Measurements from ENCODE around the gene SPAG6. TPM values are rescaled to one million over a fixed set of nuclear protein-coding genes. Genes with fewer than 3 reads are reported as not detected.

Gene SPAG6
- total RNA-seq, 2 experiments from 2014 or later = not detected

DNA sequence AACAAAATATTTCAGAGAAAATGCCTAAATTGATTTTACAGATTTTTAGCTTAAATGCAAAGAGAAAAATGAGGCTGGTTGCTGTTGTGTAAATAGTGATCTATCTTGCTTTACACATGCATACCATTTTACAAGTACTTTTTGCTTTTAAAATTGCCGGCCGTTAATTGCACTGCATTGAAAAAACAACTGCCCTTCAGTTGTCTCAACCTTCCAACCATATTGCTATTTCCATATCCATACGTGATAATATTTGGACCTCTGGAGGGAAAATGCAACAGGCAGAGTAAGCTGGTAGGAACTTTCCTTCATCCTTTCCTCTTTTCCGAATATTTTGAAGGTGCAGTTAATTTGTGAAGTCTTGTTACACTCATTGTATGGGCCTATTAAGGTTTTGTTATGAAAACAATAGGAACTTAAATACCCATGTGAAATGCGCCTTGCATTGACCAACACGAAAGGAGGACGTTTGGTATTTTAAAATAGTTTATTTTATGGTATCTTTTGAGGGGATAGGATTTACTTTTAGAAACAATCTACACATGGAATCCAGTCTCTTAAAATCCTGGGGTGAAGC is 13.1 kb upstream of the SPAG6 start:
- Mint-ChIP-seq H3K4me3 (no peak overlapping the region), H3K36me3 (peaks cover 26% of the 10 kb centered on the region), H3K9me3 (peaks cover 4% of the 10 kb centered on the region), H3K27ac (no peak overlapping the region), H3K27me3 (peaks cover 57% of the 10 kb centered on the region), H3K4me1 (peaks cover 20% of the 10 kb centered on the region)
- DNase-seq = no peak

DNA sequence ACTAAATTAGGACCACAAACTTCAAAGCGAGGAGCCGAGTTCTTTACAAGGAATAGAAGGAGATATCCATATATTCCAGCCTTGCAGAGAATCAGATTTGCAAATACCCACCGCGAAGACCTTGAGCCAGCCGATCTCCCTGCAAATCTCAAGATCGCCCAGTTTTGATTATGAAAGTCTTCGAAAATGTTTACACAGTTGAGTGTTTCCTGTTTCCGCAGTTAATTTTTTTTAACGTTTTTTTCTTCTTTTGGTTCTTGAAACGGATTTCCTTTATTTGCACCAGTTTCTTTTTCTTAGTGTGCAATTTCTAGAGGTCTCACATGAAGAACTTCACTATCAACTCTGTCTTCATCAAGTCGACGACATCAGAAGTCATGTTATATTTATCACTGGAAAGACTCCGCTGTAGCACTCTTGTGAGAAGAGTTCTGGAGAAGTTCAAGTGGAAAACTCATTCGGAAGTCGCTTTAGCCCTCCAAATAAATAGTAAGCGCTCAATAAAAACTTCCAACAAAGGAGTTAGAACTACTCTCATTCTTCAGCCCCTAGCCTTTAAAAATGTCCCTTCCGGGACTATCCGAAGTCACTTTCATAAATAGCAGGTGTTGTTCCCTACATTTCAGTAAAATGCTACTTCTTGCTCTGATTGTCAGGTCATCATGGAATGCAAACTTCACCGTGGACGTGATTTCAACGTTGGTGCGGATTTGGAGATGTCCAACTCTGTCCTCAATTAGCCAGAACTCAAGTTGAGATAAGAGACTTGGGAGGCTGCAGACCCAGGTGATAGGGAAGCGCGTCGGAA is 11.9 kb upstream of the SPAG6 start:
- peak overlapping the region; percentile 70 for H3K27ac Mint-ChIP-seq
- no peak for DNase-seq
- H3K4me1 Mint-ChIP-seq = peaks cover 23% of the 10 kb centered on the region
- H3K27me3 Mint-ChIP-seq = peaks cover 61% of the 10 kb centered on the region
- peak overlapping the region; percentile 48 for H3K4me3 Mint-ChIP-seq
- peaks cover 4% of the 10 kb centered on the region for H3K9me3 Mint-ChIP-seq
- H3K36me3 Mint-ChIP-seq = peaks cover 23% of the 10 kb centered on the region

DNA sequence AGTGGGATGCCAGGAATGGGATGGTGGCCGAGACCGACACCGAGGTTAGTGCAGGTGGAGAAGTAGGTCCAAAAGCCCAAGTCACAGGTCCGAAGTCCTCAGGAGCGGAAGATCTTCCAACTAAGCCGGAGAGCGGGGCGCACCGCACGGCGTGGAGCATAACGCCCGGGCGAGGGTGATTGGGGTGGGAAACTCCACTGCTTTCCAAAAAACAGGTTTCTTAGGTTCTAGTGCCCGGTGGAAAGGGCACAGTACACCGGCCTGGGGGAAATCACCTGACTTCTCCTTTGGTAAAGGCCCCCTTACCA is 11.4 kb upstream of the SPAG6 start:
- DNase-seq = no peak
- Mint-ChIP-seq H3K4me1 (peaks cover 29% of the 10 kb centered on the region), H3K9me3 (peaks cover 4% of the 10 kb centered on the region), H3K27me3 (peaks cover 67% of the 10 kb centered on the region), H3K4me3 (peak overlapping the region; percentile 48), H3K27ac (no peak overlapping the region), H3K36me3 (peaks cover 23% of the 10 kb centered on the region)

DNA sequence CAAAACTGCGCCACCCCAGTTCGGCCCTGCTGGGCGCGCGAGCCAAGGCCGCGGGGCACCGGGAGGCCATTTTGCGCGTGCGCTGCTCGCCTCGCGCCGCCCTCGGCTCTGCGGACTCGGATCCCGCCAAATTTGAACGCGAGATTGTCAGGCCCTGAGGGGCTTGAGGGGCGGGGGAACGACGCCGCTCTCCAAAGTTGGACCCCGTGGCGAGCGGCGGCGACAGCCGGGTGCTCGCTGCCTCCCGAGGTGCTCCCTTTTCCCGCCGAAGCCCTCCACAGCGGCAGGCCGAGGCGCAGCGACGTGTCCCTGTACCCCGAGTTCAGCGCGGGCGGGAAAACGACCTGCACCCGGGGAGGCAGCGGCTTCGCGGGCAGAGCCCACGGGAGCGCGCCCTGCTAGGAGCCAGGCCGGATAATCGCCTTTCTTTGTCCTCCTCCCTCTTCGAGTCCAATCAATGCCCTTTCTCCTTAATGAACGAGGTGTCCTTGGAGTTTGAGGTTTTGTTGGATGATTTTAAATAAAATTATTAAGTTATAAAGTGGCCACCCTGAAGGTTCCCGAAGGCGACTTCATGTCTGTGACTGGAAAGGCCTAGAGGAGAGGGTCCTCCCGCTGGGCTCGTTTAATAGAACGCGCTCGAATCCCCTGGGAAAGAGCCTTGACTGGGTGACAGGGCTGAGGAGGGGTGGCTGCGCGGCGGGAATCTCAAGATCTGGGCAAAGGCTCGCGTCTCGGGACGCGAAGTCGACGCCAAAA is 10.7 kb upstream of the SPAG6 start:
- peaks cover 68% of the 10 kb centered on the region for H3K27me3 Mint-ChIP-seq
- H3K4me1 Mint-ChIP-seq = peaks cover 31% of the 10 kb centered on the region
- H3K4me3 Mint-ChIP-seq = peak overlapping the region; percentile 72
- DNase-seq = no peak
- peaks cover 4% of the 10 kb centered on the region for H3K9me3 Mint-ChIP-seq
- no peak overlapping the region for H3K27ac Mint-ChIP-seq
- peaks cover 18% of the 10 kb centered on the region for H3K36me3 Mint-ChIP-seq

DNA sequence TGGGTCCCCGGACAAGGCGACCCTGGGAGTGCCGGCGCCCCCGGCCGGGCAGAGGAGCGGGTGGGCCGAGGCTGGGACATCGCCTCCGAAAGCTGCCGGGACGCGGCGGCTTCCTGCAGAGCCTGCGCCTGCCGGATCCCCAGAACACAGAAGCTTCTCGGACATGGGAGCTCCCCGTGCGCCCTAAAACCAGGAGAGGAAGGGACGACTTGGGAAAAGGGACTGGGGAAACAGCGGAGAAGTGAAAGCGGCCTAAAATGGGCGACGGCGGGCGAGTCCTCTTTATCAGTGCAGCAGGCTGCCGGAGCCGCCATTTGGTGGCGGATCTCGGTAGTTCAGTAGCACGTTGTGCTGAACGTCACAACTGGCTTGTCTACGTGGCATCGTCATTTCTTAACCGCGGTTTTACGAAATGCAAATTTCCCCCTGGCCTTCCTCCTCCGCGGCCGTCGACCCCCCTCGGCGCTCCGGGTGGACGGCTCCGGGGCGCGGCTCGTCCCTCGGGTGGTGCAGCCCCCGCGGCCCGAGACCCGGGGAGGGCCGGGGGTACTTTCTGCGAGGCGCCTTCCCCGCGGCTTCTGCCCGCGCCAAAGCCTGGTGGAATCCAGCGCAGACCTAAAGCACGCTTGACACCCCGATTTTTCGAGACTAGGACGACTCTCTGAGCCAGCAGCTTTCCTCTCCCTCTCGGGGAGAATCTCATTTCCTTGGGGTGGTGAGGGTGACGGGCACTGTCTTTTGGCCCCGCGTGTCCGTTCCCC is 9.9 kb upstream of the SPAG6 start:
- Mint-ChIP-seq H3K27me3 (peaks cover 74% of the 10 kb centered on the region), H3K27ac (no peak overlapping the region), H3K4me3 (peak overlapping the region; percentile 72), H3K9me3 (peaks cover 4% of the 10 kb centered on the region), H3K4me1 (peaks cover 35% of the 10 kb centered on the region), H3K36me3 (peaks cover 16% of the 10 kb centered on the region)
- peak; percentile 62 for DNase-seq

DNA sequence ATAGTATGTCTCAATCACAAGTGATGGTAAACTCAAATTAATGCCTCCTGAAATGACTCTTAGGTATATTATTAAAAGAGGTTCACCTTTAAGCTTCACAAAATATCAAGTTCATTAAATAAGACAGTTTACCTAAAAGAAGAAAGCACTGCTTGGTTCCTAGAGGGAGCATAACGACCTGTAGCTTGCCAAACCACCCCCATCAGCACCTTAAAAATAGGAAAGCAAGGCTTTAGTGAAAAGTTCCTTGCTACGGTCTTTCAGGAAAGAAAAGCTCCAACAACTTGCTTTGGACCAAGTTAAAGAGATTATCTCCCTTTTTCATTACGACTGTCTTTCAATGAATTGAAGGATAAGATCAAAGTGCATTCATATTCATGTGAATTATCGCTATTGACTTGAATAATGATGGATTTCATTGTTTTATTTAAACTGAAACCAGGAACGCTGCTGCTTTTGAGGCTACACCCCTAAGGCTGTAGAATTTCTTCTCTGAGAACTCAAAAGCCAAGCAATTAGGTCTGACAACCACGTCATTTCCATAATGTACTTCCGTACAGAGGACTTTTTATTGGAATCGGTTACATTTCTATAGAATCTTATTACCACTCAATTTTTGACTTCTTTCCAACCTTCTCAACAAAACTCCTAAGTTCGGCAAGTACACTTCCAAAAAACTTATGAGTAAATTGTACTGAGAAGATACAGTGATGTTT is 7.0 kb upstream of the SPAG6 start:
- Mint-ChIP-seq H3K36me3 (peaks cover 8% of the 10 kb centered on the region), H3K4me1 (peaks cover 34% of the 10 kb centered on the region), H3K9me3 (peaks cover 4% of the 10 kb centered on the region), H3K27me3 (peaks cover 82% of the 10 kb centered on the region), H3K27ac (no peak overlapping the region), H3K4me3 (no peak overlapping the region)
- DNase-seq = no peak

DNA sequence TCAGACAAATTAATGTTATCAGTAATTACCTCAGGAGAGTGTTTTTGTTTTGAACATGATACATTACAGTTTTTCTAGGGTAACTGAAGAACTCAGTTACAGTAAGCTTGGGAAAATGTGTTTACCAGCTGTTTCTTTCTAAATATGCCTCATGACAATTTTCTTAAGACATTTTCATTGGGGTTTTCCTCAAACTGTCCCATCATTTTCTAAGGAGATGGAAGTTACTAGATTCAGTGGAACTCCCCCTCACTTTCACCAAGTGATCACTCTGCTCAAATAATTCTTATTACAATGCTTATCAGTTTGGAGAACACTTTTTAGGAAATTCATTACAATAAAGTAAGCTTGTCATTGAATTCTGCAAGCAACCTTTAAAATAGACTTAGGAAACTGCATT is 6.4 kb upstream of the SPAG6 start:
- Mint-ChIP-seq H3K27me3 (peaks cover 82% of the 10 kb centered on the region), H3K4me1 (peaks cover 29% of the 10 kb centered on the region), H3K27ac (no peak overlapping the region), H3K36me3 (peaks cover 2% of the 10 kb centered on the region), H3K9me3 (peaks cover 1% of the 10 kb centered on the region), H3K4me3 (no peak overlapping the region)
- no peak for DNase-seq

DNA sequence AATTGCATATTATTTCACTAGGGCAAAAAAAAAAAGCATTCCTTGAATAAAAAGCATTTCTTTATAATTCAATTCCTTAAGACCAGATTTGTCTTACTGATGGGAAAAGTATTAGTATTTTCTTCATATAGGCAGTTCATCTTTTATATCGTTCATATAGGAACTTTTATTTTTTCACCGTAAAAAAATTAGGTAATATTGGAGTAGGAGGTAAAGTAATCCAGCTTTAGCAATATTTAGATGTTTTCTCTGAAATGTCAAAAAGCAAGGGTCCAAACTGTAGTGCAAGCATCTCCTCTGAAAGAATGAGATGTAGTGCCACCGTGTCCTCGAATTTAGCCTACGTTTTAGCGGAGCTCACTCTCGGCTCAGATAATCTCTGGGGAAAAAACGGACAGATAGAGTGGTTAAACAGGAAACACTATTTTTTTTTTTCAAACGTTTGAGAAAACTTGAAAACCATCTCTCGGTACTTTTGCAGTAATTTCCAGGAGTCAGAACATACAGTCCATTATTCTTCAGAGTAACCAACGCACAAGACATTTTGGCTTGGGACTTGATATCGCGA is 5.5 kb upstream of the SPAG6 start:
- Mint-ChIP-seq H3K4me1 (peaks cover 33% of the 10 kb centered on the region), H3K27me3 (peaks cover 86% of the 10 kb centered on the region), H3K27ac (peak overlapping the region; percentile 80), H3K36me3 (peaks cover 2% of the 10 kb centered on the region), H3K4me3 (peak overlapping the region; percentile 81), H3K9me3 (peaks cover 1% of the 10 kb centered on the region)
- DNase-seq = no peak

DNA sequence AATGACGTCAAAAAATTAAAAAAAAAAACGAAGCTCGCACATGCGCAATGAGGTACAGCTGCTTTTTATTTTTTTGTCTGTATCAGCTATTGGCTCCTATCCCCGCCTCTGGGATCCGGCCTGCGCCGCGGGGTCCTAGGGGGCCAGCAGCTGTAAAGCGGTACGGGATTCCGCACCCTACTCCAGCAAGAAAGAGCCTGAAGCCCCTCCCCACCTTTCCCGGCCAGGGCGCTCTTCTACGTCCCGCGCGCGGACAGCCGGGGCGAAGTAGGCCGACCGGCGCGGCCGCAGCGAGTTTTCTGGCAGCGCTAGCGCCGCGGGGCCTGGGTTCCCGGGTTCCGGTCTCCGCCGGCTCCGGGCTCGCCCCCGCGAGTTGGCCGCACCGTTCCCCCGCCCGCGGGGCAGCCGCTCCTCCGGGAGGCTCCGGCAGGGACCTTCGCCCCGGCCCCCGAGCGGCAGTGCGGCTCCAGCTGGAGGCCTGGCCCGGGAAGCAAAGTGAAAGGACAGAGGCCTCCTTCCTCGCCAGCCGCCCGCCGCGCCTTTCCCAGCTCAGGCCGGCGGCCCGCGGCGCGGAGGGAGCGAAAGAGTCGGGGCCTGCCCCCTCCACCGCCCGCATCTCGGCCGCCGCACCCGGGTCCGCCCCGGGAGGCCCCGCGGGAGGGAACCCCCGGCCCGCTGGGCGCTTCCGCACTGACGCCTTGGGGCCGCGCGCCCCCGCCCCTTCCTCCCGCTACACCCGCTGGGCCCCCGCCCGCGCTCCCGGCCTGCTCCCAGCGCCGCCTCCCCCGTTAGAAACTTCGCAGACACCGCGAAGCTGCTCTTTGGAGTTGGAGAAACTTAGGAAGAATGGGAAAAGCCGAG is 4.7 kb upstream of the SPAG6 start:
- Mint-ChIP-seq H3K4me3 (peak overlapping the region; percentile 81), H3K36me3 (no peaks in the 10 kb centered on the region), H3K4me1 (peaks cover 30% of the 10 kb centered on the region), H3K27me3 (peaks cover 88% of the 10 kb centered on the region), H3K27ac (peak overlapping the region; percentile 80), H3K9me3 (peaks cover 1% of the 10 kb centered on the region)
- DNase-seq = peak; percentile 66

DNA sequence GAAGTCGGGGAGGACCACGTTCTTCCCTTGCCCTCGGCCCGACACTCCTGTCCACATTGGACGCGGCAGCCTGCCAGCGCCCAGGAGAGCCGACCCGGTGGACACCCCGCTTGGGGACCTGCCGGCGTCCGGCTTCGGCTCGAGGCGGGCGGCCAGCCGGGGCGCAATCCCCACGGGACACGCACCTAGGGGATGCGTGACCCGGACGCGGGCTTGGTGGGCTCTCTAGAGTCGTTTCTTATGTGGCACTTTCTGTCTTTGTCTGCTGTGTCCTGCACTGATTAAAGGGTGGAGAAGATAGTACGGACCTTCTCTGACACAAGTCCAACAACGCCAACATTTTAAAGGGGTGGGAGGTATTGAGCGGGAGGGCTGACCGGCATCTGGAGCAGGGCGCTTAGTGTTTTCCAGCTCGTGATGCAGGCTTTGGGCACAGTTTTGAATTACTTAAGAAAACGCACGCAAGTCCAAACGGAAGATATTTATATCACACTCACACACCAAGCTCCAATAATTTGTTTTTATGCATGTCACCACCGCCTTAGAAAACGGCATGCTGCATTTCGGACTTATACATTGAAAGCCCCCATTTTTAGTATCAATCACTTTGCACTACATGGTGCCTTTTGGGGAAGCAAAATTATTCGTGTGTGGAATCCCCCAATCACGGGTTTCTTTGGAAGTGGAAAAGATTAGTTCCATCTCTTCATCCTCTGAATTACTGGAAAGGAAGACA is 3.9 kb upstream of the SPAG6 start:
- H3K4me1 Mint-ChIP-seq = peaks cover 30% of the 10 kb centered on the region
- H3K27me3 Mint-ChIP-seq = peaks cover 90% of the 10 kb centered on the region
- H3K9me3 Mint-ChIP-seq = peaks cover 2% of the 10 kb centered on the region
- H3K4me3 Mint-ChIP-seq = peak overlapping the region; percentile 73
- peak; percentile 15 for DNase-seq
- peaks cover 5% of the 10 kb centered on the region for H3K36me3 Mint-ChIP-seq
- H3K27ac Mint-ChIP-seq = no peak overlapping the region

DNA sequence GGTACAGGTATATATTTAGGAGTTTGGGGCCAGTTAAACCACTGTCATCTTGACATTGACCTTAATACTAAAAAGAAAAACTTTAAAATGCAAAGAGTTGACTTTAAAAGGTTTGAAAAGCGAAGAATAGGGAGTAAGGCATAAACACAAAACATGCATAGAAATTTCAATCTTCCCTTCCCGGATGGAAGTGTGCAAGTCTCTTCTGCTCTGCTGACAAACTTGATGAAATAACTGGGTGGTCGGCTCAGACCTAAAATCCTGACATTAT is 3.4 kb upstream of the SPAG6 start:
- H3K27me3 Mint-ChIP-seq = peaks cover 90% of the 10 kb centered on the region
- H3K36me3 Mint-ChIP-seq = peaks cover 7% of the 10 kb centered on the region
- peak overlapping the region; percentile 37 for H3K4me3 Mint-ChIP-seq
- no peak overlapping the region for H3K27ac Mint-ChIP-seq
- DNase-seq = no peak
- H3K4me1 Mint-ChIP-seq = peaks cover 29% of the 10 kb centered on the region
- peaks cover 4% of the 10 kb centered on the region for H3K9me3 Mint-ChIP-seq

DNA sequence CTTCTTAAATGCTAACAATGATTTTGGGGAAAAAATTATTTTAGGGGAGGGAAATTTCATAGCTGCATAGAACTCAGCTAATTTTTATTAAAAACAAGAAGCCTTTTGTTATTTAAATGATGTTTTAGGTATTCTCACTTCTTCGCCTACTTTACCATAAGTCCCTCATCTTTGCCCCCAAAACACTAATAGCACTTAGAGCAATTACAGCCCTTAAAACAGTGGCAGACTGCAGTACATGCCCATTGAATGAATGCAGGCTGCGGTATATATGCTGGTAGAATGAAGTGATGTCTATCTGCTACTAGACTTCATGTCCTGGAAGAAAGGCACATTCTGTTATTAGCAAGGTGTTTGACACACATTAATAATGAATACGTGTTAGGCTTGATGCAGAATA is 2.9 kb upstream of the SPAG6 start:
- Mint-ChIP-seq H3K4me1 (peaks cover 26% of the 10 kb centered on the region), H3K27me3 (peaks cover 88% of the 10 kb centered on the region), H3K36me3 (peaks cover 7% of the 10 kb centered on the region), H3K4me3 (no peak overlapping the region), H3K9me3 (peaks cover 4% of the 10 kb centered on the region), H3K27ac (no peak overlapping the region)
- DNase-seq = no peak

DNA sequence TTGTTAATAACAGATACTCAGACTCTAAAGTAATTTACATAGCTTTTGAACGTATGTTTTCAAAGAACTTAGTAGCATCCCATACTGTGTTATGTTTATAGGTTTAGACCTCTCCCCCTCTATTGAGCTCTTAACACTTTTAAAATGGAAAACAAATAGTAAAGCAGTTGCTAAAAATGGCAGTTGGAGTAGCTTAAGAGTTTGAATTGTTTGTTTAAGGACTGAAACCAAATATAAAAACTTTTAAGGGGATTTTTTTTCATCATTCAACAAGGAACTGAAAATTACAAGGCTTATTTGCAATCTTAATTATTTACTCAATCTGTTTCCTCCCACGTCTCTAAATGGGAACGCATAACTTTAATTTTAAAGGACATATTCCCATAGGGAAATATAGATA is 1.6 kb upstream of the SPAG6 start:
- no peak overlapping the region for H3K27ac Mint-ChIP-seq
- no peak for DNase-seq
- peaks cover 20% of the 10 kb centered on the region for H3K4me1 Mint-ChIP-seq
- peaks cover 7% of the 10 kb centered on the region for H3K36me3 Mint-ChIP-seq
- H3K27me3 Mint-ChIP-seq = peaks cover 85% of the 10 kb centered on the region
- H3K4me3 Mint-ChIP-seq = no peak overlapping the region
- H3K9me3 Mint-ChIP-seq = peaks cover 4% of the 10 kb centered on the region
